H9 (cell line): ENCODE data around the gene FBXW4. TPM values are rescaled to one million over a fixed set of nuclear protein-coding genes. Genes with fewer than 3 reads are reported as not detected.

Source experiments
- DNase-seq: peaks from one replicate; pipeline ENCODE4 v3.0.0-alpha.2; 2017
- H2AFZ ChIP-seq: one replicate; pipeline ENCODE4 v1.6.1; 2013; ENCODE audit warnings: mild to moderate bottlenecking, low read length, control low read depth, moderate library complexity
- H2AK5ac ChIP-seq: 2 replicates; pipeline ENCODE4 v1.6.1; 2013; ENCODE audit warnings: low read length, control low read depth, mixed read lengths; ENCODE audit not compliant: insufficient read length
- H2BK120ac ChIP-seq: one replicate; pipeline ENCODE4 v1.6.1; 2013; ENCODE audit warnings: low read depth, mild to moderate bottlenecking, low read length, control low read depth, inconsistent platforms; ENCODE audit not compliant: poor library complexity, severe bottlenecking
- H2BK12ac ChIP-seq: 2 replicates; pipeline ENCODE4 v1.6.1; 2013; ENCODE audit warnings: low read length, control low read depth, mixed read lengths, low read depth; ENCODE audit not compliant: insufficient read length
- H2BK15ac ChIP-seq: 2 replicates; pipeline ENCODE4 v1.6.1; 2013; ENCODE audit warnings: low read depth, low read length, control low read depth
- H2BK20ac ChIP-seq: one replicate; pipeline ENCODE4 v1.6.1; 2013; ENCODE audit warnings: low read depth, mild to moderate bottlenecking, low read length, control low read depth, inconsistent platforms; ENCODE audit not compliant: poor library complexity, severe bottlenecking
- H2BK5ac ChIP-seq: 2 replicates; pipeline ENCODE4 v1.6.1; 2013; ENCODE audit warnings: low read length, control low read depth, mixed read lengths; ENCODE audit not compliant: insufficient read length
- H3K14ac ChIP-seq: 2 replicates; pipeline ENCODE4 v1.6.1; 2013; ENCODE audit warnings: low read length, control low read depth; ENCODE audit not compliant: insufficient read depth
- H3K18ac ChIP-seq: 2 replicates; pipeline ENCODE4 v1.6.1; 2013; ENCODE audit warnings: low read depth, mild to moderate bottlenecking, mixed read lengths, low read length, control low read depth; ENCODE audit not compliant: insufficient read length
- H3K23ac ChIP-seq: 2 replicates; pipeline ENCODE4 v1.6.1; 2013; ENCODE audit warnings: low read length, control low read depth, mixed read lengths, low read depth; ENCODE audit not compliant: insufficient read length
- H3K23me2 ChIP-seq: 2 replicates; pipeline ENCODE4 v1.6.1; 2013; ENCODE audit warnings: low read depth, mild to moderate bottlenecking, mixed read lengths, low read length, control low read depth; ENCODE audit not compliant: insufficient read length, poor library complexity, severe bottlenecking
- H3K27ac ChIP-seq: 2 replicates; pipeline ENCODE4 v1.5.1; 2013; ENCODE audit warnings: low read length, control low read depth, mixed read lengths, low read depth; ENCODE audit not compliant: insufficient read length
- H3K27me3 ChIP-seq: 2 replicates; pipeline ENCODE4 v1.6.1; 2013; ENCODE audit warnings: low read length, control low read depth, inconsistent platforms; ENCODE audit not compliant: insufficient read depth
- H3K4ac ChIP-seq: 2 replicates; pipeline ENCODE4 v1.6.1; 2013; ENCODE audit warnings: low read depth, mild to moderate bottlenecking, control low read depth, inconsistent platforms, low read length, moderate library complexity
- H3K4me1 ChIP-seq: 2 replicates; pipeline ENCODE4 v1.6.1; 2013; ENCODE audit warnings: low read length, control low read depth, inconsistent platforms; ENCODE audit not compliant: insufficient read depth
- H3K4me2 ChIP-seq: 2 replicates; pipeline ENCODE4 v1.6.1; 2013; ENCODE audit warnings: low read length, control low read depth, mixed read lengths; ENCODE audit not compliant: insufficient read length, insufficient read depth
- H3K56ac ChIP-seq: 2 replicates; pipeline ENCODE4 v1.6.1; 2013; ENCODE audit warnings: low read depth, mild to moderate bottlenecking, mixed read lengths, low read length, control low read depth; ENCODE audit not compliant: insufficient read length
- H3K79me1 ChIP-seq: 2 replicates; pipeline ENCODE4 v1.6.1; 2013; ENCODE audit warnings: low read depth, mild to moderate bottlenecking, moderate library complexity, low read length, control low read depth, inconsistent platforms; ENCODE audit not compliant: insufficient read depth, poor library complexity, severe bottlenecking
- H3K79me2 ChIP-seq: 2 replicates; pipeline ENCODE4 v1.6.1; 2013; ENCODE audit warnings: low read length, control low read depth, inconsistent platforms; ENCODE audit not compliant: insufficient read depth
- H3K9ac ChIP-seq: 2 replicates; pipeline ENCODE4 v1.6.1; 2013; ENCODE audit warnings: low read length, control low read depth, mixed read lengths; ENCODE audit not compliant: insufficient read length; ENCODE audit errors: extremely low read depth
- H3K9me3 ChIP-seq: one replicate; pipeline ENCODE4 v1.6.1; 2013; ENCODE audit warnings: low read depth, low read length, inconsistent platforms; ENCODE audit not compliant: control insufficient read depth
- H3T11ph ChIP-seq: one replicate; pipeline ENCODE4 v1.6.1; 2013; ENCODE audit warnings: mild to moderate bottlenecking, low read length, control low read depth, inconsistent platforms
- H4K20me1 ChIP-seq: one replicate; pipeline ENCODE4 v1.6.1; 2013; ENCODE audit not compliant: control insufficient read depth, insufficient read length, insufficient read depth
- H4K5ac ChIP-seq: 2 replicates; pipeline ENCODE4 v1.6.1; 2013; ENCODE audit warnings: low read depth, mild to moderate bottlenecking, mixed read lengths, low read length, control low read depth; ENCODE audit not compliant: insufficient read length
- H4K8ac ChIP-seq: replicated peaks from 2 replicates; pipeline ENCODE4 v1.6.1; 2013; ENCODE audit warnings: low read length, control low read depth, mixed read lengths, low read depth; ENCODE audit not compliant: insufficient read length
- H4K91ac ChIP-seq: 2 replicates; pipeline ENCODE4 v1.6.1; 2013; ENCODE audit warnings: low read depth, mild to moderate bottlenecking, moderate library complexity, mixed read lengths, low read length, control low read depth; ENCODE audit not compliant: insufficient read length
- H3K27ac Mint-ChIP-seq, 3 experiments: 2 replicates in 2 of 3; 3 replicates in 1 of 3; pipeline ENCODE4 v1.8.0; 2020 to 2021; ENCODE audit warnings: mixed read lengths in 3 of 3, mild to moderate bottlenecking in 1 of 3, moderate library complexity in 1 of 3
- H3K27me3 Mint-ChIP-seq: 2 replicates; pipeline ENCODE4 v1.8.0; 2021; ENCODE audit warnings: low read depth, mild to moderate bottlenecking, moderate library complexity, mixed read lengths
- H3K36me3 Mint-ChIP-seq, 3 experiments: 2 replicates in 2 of 3; 3 replicates in 1 of 3; pipeline ENCODE4 v1.8.0; 2020 to 2021; ENCODE audit warnings: low read depth in 3 of 3, mixed read lengths in 3 of 3; ENCODE audit not compliant: insufficient read depth in 1 of 3
- H3K4me1 Mint-ChIP-seq, 2 experiments: 2 replicates each; pipeline ENCODE4 v1.8.0; 2020; ENCODE audit warnings: mixed read lengths in 2 of 2
- H3K4me3 Mint-ChIP-seq, 2 experiments: 2 replicates in 1 of 2; 3 replicates in 1 of 2; pipeline ENCODE4 v1.8.0; 2020 to 2021; ENCODE audit warnings: mild to moderate bottlenecking in 2 of 2, mixed read lengths in 2 of 2, moderate library complexity in 1 of 2
- H3K9me3 Mint-ChIP-seq, 2 experiments: 2 replicates in 1 of 2; 3 replicates in 1 of 2; pipeline ENCODE4 v1.8.0; 2020; ENCODE audit warnings: mild to moderate bottlenecking in 2 of 2, mixed read lengths in 2 of 2, moderate library complexity in 1 of 2
- WGBS: extraction: QIAGEN DNeasy Blood & Tissue Kit; methylation state at CpG from one replicate; pipeline ENCODE4 v1.1.7; 2013; ENCODE audit warnings: missing lambda C conversion rate, low lambda C conversion rate, mixed read lengths; ENCODE audit not compliant: insufficient read length; ENCODE audit errors: extremely low coverage; 5-methylcytosine and 5-hydroxymethylcytosine counted together
- total RNA-seq: library from RNA; stranded (reverse); gene quantifications from 2 replicates; pipeline ENCODE4 v1.2.1, GENCODE V29; 2021
- TF ChIP-seq, protein P1 (sequence below): fragments of 200-600 bp; sonication (generic); conservative IDR thresholded peaks from 3 replicates; pipeline ENCODE4 v1.8.0; 2021; ENCODE audit warnings: antibody characterized with exemption, mild to moderate bottlenecking

FBXW4 gene
- total RNA-seq, 1 experiment from 2014 or later = 41.6 TPM

DNA sequence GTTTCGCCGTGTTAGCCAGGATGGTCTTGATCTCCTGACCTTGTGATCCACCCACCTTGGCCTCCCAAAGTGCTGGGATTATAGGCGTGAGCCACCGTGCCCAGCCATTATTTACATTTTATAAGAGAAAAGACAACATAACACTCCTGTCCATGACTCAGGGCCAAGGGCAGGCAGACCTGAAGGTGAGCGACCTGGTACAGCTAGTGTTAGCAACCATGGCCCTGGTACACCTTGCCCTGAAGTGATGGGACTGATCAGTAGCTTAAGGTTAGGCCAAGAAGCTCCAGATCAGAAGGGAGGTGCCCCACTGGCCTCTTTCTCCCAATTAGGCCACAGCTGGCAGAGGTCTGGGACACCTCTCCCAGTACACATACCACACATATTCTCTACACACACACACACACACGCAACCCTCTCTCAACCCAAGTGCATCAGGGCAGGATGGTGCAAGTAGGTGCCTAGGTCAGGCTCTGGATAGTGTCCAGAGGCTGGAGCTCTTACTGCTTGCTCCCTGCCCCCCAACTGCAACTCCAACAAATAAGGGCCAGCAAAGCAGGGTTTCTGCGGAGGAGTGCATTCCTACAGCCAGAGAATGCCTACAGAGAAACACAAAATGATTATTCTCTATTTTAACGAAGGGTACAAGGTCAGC is 63.0 kb downstream of the FBXW4 start:
- Histone ChIP-seq H2BK120ac (no peak overlapping the region), H3K79me2 (no peaks in the 10 kb centered on the region), H3K9ac (no peak overlapping the region), H3K23me2 (no peaks in the 10 kb centered on the region), H2AFZ (no peak overlapping the region), H3K4me2 (no peak overlapping the region), H3K4me1 (no peaks in the 10 kb centered on the region), H3T11ph (no peak overlapping the region), H2BK20ac (no peak overlapping the region), H3K23ac (no peak overlapping the region), H3K27me3 (no peaks in the 10 kb centered on the region), H2BK5ac (no peak overlapping the region), H3K56ac (no peak overlapping the region), H3K18ac (no peak overlapping the region), H3K27ac (no peak overlapping the region), H3K9me3 (no peaks in the 10 kb centered on the region), H4K20me1 (no peaks in the 10 kb centered on the region), H4K91ac (no peak overlapping the region), H2AK5ac (no peak overlapping the region), H2BK12ac (no peak overlapping the region), H3K79me1 (no peaks in the 10 kb centered on the region), H3K4ac (no peak overlapping the region), H4K8ac (no peak overlapping the region), H2BK15ac (no peak overlapping the region), H3K14ac (no peak overlapping the region), H4K5ac (no peak overlapping the region)
- no CpG with 5 or more reads among the region's 8 CpGs for WGBS
- Mint-ChIP-seq H3K27me3 (no peaks in the 10 kb centered on the region), H3K9me3 (peaks cover 7 to 10% of the 10 kb centered on the region in 2 experiments), H3K4me3 (no peak overlapping the region), H3K4me1 (peaks cover 0 to 9% of the 10 kb centered on the region in 2 experiments; a peak in 1 of 4 replicates), H3K36me3 (peaks cover 8 to 22% (median 12%) of the 10 kb centered on the region in 3 experiments), H3K27ac (no peak overlapping the region; a peak in 1 of 7 replicates)
- no peak for DNase-seq
- TF ChIP-seq, protein P1, sequence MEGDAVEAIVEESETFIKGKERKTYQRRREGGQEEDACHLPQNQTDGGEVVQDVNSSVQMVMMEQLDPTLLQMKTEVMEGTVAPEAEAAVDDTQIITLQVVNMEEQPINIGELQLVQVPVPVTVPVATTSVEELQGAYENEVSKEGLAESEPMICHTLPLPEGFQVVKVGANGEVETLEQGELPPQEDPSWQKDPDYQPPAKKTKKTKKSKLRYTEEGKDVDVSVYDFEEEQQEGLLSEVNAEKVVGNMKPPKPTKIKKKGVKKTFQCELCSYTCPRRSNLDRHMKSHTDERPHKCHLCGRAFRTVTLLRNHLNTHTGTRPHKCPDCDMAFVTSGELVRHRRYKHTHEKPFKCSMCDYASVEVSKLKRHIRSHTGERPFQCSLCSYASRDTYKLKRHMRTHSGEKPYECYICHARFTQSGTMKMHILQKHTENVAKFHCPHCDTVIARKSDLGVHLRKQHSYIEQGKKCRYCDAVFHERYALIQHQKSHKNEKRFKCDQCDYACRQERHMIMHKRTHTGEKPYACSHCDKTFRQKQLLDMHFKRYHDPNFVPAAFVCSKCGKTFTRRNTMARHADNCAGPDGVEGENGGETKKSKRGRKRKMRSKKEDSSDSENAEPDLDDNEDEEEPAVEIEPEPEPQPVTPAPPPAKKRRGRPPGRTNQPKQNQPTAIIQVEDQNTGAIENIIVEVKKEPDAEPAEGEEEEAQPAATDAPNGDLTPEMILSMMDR = no peak
